ENCODE data around the gene DARS2. TPM values are rescaled to one million over a fixed set of nuclear protein-coding genes. Genes with fewer than 3 reads are reported as not detected.

The DARS2 gene
- total RNA-seq, 4 donors from 2014 or later, result 7.1 to 13.7 (median 9.4) TPM

DNA sequence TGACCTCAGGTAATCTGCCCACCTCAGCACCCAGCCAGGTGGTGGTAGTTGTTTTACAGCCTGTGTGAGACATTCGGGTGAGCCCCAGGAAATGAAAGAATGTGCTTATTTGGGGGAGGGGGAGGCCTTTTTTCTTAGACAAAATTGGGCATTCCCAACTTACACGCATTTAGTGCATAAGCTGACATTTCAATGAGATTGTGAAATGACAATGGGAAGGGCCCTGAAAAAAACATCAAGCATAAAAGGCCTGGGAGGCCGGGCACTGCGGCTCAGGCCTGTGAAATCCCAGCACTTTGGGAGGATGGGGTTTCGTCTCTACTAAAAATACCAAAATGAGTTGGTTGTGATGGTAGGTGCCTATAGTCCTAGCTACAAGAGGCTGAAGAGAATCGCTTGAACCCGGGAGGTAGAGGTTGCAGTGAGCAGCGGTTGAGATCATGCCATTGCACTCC lies 38.3 kb downstream of the DARS2 start:
- H3K4me1 ChIP-seq, result peaks cover 26% of the 10 kb centered on the region
- H3K9me3 ChIP-seq, result no peaks in the 10 kb centered on the region
- TF ChIP-seq CTCF (IDR thresholded peaks at IDR 0.05), result no peak
- no peak for TF ChIP-seq POLR2AphosphoS5 (IDR thresholded peaks at IDR 0.05)
- TF ChIP-seq POLR2A (IDR thresholded peaks at IDR 0.05), result no peak
- whole genome bisulfite sequencing, result 73% methylated on average over 8 of the region's 8 CpGs
- H3K27me3 ChIP-seq, result no peaks in the 10 kb centered on the region
- no peak for DNase-seq (ENCODE audit: low spot score in 2 of 2)
- H3K4me3 ChIP-seq, result no peak overlapping the region
- H3K27ac ChIP-seq, result no peak overlapping the region
- peaks cover 61% of the 10 kb centered on the region for H3K36me3 ChIP-seq

GRCh38 chr1:173863224-173864161 lies 39.0 kb downstream of the DARS2 start:
- no peaks in the 10 kb centered on the region for H3K27me3 ChIP-seq
- H3K4me3 ChIP-seq, result no peak overlapping the region
- no peak overlapping the region for H3K27ac ChIP-seq
- H3K36me3 ChIP-seq, result peaks cover 54% of the 10 kb centered on the region
- H3K9me3 ChIP-seq, result no peaks in the 10 kb centered on the region
- no peak for DNase-seq (ENCODE audit: low spot score in 2 of 2)
- H3K4me1 ChIP-seq, result peaks cover 26% of the 10 kb centered on the region
- no peak for TF ChIP-seq POLR2A (IDR thresholded peaks at IDR 0.05)
- TF ChIP-seq POLR2AphosphoS5 (IDR thresholded peaks at IDR 0.05), result no peak
- TF ChIP-seq CTCF (IDR thresholded peaks at IDR 0.05), result no peak

GRCh38 chr1:173864179-173864867 lies 39.9 kb downstream of the DARS2 start:
- H3K27me3 ChIP-seq, result no peaks in the 10 kb centered on the region
- no peak overlapping the region for H3K27ac ChIP-seq
- TF ChIP-seq POLR2A (IDR thresholded peaks at IDR 0.05) (no peak), CTCF (IDR thresholded peaks at IDR 0.05) (no peak), EP300 (IDR thresholded peaks at IDR 0.05) (no peak), POLR2AphosphoS5 (IDR thresholded peaks at IDR 0.05) (no peak)
- no peak overlapping the region for H3K4me3 ChIP-seq
- WGBS, result 80% methylated on average over 5 of the region's 5 CpGs
- DNase-seq (ENCODE audit: low spot score in 2 of 2), result no peak
- H3K9me3 ChIP-seq, result no peaks in the 10 kb centered on the region
- peaks cover 31% of the 10 kb centered on the region for H3K4me1 ChIP-seq
- H3K36me3 ChIP-seq, result peaks cover 46% of the 10 kb centered on the region

DNA sequence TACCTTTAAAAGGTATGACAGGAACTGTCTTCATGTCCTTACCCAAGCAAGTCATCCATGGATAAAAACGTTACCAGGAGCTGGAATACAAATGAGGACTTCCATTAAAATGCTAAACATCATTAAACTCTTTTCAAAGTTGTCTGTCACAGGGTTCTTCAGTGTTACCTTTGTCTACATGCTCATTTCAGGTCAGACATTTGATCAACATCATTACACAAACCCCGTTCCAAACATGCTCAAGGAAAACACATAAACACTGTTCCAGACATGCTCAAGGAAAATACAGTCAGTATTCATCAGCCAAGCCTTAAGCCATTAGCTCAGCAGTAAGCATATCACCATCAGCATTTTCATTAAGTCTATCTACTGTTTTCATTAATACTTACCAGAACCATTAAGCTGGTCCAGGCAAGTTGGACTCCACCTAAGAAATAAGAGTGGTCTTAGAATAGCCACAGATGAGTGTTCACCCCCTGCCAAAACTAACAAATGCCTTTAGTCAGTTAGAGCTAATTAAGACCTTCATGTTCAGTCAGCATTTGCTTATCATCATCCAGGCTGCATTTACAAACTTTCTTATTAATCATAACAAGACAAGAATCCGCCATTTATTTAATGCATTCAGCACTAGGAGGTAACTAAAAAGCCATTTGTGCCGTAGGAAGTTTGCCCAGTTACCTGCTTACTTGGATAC lies 41.1 kb downstream of the DARS2 start:
- TF ChIP-seq EP300 (IDR thresholded peaks at IDR 0.05) (no peak), POLR2A (IDR thresholded peaks at IDR 0.05) (no peak), CTCF (IDR thresholded peaks at IDR 0.05) (no peak), POLR2AphosphoS5 (IDR thresholded peaks at IDR 0.05) (no peak)
- no peak for DNase-seq (ENCODE audit: low spot score in 2 of 2)
- H3K27me3 ChIP-seq, result no peaks in the 10 kb centered on the region
- no peak overlapping the region for H3K27ac ChIP-seq
- H3K9me3 ChIP-seq, result no peaks in the 10 kb centered on the region
- WGBS, result 41% methylated on average over 4 of the region's 4 CpGs
- H3K4me3 ChIP-seq, result peak overlapping the region; percentile 62
- peaks cover 39% of the 10 kb centered on the region for H3K4me1 ChIP-seq
- H3K36me3 ChIP-seq, result peaks cover 38% of the 10 kb centered on the region
